ENCODE data around the gene TMEM253.

GRCh38 chr14:21053184-21054122 lies 47.4 kb upstream of the TMEM253 start:
- TF ChIP-seq CTCF (IDR thresholded peaks at IDR 0.05 in 8 of 11, conservative IDR thresholded peaks at IDR 0.05 in 3 of 11) (no peak), POLR2A (IDR thresholded peaks at IDR 0.05) (no peak)

All from spleen (tissue), 7 donors.